WERI-Rb-1 (cell line): ENCODE measurements around the gene DCLK2.

Source experiments
- DNase-seq: peaks from one replicate; pipeline ENCODE4 v3.0.0-alpha.2; 2020
- H3K27ac ChIP-seq: fragments of 250-450 bp; sonication (Bioruptor Pico); 2 replicates; pipeline ENCODE4 v1.5.1; 2020; ENCODE audit warnings: mild to moderate bottlenecking, moderate library complexity
- H3K27me3 ChIP-seq: fragments of 250-450 bp; sonication (Bioruptor Pico); 2 replicates; pipeline ENCODE4 v1.5.1; 2021; ENCODE audit warnings: mild to moderate bottlenecking, low read depth, moderate library complexity; ENCODE audit not compliant: insufficient read depth, severe bottlenecking
- H3K36me3 ChIP-seq: fragments of 250-450 bp; sonication (Bioruptor Pico); 2 replicates; pipeline ENCODE4 v1.5.1; 2020; ENCODE audit warnings: mild to moderate bottlenecking, moderate library complexity
- H3K4me3 ChIP-seq: 2 replicates; pipeline ENCODE4 v1.5.1; 2011; ENCODE audit warnings: low read depth, mild to moderate bottlenecking, control low read depth, low read length
- H3K9me3 ChIP-seq: fragments of 250-450 bp; sonication (Bioruptor Pico); 2 replicates; pipeline ENCODE4 v1.5.1; 2021; ENCODE audit warnings: mild to moderate bottlenecking, moderate library complexity; ENCODE audit not compliant: severe bottlenecking
- TF ChIP-seq, protein P1 (sequence below): IDR thresholded peaks from 2 replicates; pipeline ENCODE4 v1.5.1; 2011; ENCODE audit warnings: low read depth, mild to moderate bottlenecking, control low read depth, inconsistent platforms, low read length

The DCLK2 gene

GRCh38 chr4:150078041-150078578 is at the start of gene DCLK2:
Gene DCLK2, plus strand, starts transcription at chr4:150078445. Its CDS starts 583 bp downstream, at chr4:150079028.
- no peaks in the 10 kb centered on the region for H3K36me3 ChIP-seq
- peaks cover 3% of the 10 kb centered on the region for H3K9me3 ChIP-seq
- peak within 1 kb of the TSS; percentile 58 for H3K27ac ChIP-seq
- H3K27me3 ChIP-seq, result peaks cover 5% of the 10 kb centered on the region
- H3K4me3 ChIP-seq, result peak within 1 kb of the TSS; percentile 66
- peak; percentile 83 for DNase-seq
- TF ChIP-seq, protein P1, sequence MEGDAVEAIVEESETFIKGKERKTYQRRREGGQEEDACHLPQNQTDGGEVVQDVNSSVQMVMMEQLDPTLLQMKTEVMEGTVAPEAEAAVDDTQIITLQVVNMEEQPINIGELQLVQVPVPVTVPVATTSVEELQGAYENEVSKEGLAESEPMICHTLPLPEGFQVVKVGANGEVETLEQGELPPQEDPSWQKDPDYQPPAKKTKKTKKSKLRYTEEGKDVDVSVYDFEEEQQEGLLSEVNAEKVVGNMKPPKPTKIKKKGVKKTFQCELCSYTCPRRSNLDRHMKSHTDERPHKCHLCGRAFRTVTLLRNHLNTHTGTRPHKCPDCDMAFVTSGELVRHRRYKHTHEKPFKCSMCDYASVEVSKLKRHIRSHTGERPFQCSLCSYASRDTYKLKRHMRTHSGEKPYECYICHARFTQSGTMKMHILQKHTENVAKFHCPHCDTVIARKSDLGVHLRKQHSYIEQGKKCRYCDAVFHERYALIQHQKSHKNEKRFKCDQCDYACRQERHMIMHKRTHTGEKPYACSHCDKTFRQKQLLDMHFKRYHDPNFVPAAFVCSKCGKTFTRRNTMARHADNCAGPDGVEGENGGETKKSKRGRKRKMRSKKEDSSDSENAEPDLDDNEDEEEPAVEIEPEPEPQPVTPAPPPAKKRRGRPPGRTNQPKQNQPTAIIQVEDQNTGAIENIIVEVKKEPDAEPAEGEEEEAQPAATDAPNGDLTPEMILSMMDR, result no peak

GRCh38 chr4:150032541-150032940 is 45.7 kb upstream of the DCLK2 start:
- TF ChIP-seq, protein P1, result no peak
- Histone ChIP-seq H3K36me3 (no peaks in the 10 kb centered on the region), H3K27me3 (no peaks in the 10 kb centered on the region), H3K4me3 (no peak overlapping the region), H3K27ac (no peak overlapping the region), H3K9me3 (no peaks in the 10 kb centered on the region)
- no peak for DNase-seq

GRCh38 chr4:150033081-150033480 is 45.2 kb upstream of the DCLK2 start:
- TF ChIP-seq, protein P1, result no peak
- H3K27me3 ChIP-seq, result no peaks in the 10 kb centered on the region
- no peak for DNase-seq
- H3K9me3 ChIP-seq, result no peaks in the 10 kb centered on the region
- H3K36me3 ChIP-seq, result no peaks in the 10 kb centered on the region
- no peak overlapping the region for H3K27ac ChIP-seq
- no peak overlapping the region for H3K4me3 ChIP-seq

DNA sequence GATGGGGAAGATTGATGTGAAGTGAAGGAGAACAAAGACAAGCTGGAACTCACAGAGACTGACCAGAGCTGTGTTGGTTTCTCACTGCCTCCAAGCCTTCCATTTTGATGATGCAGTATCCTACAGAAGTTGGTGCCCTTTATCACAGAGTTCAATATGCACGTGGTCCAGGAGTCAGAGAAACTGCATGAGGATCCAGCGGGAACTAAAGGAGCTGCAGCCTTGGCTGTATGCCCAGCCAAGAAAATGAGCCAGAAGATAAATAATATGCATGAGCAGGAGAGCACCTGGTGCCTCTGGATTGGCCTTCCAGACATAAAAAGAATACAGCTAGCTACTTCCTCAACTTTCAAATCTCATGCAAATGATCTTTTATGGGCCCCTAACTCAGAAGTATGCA is 44.3 kb upstream of the DCLK2 start:
- Histone ChIP-seq H3K36me3 (no peaks in the 10 kb centered on the region), H3K9me3 (no peaks in the 10 kb centered on the region), H3K27me3 (no peaks in the 10 kb centered on the region), H3K4me3 (no peak overlapping the region), H3K27ac (no peak overlapping the region)
- DNase-seq, result no peak
- TF ChIP-seq, protein P1, result no peak

GRCh38 chr4:150037251-150037856 is 40.9 kb upstream of the DCLK2 start:
- Histone ChIP-seq H3K27ac (no peak overlapping the region), H3K4me3 (no peak overlapping the region), H3K36me3 (no peaks in the 10 kb centered on the region), H3K9me3 (no peaks in the 10 kb centered on the region), H3K27me3 (no peaks in the 10 kb centered on the region)
- TF ChIP-seq, protein P1, result no peak
- DNase-seq, result no peak
